Karpas-422 (cell line): ENCODE data around the gene NTRK3. TPM values are rescaled to one million over a fixed set of nuclear protein-coding genes. Genes with fewer than 3 reads are reported as not detected.
A peak's percentile ranks its signal among the peaks of the same experiment; 100 is the strongest.

ENCODE experiments used
- DNase-seq: peaks from one replicate; pipeline ENCODE4 v3.0.0-alpha.2; 2015
- H2AFZ ChIP-seq: fragments of 200-600 bp; sonication (generic); 2 replicates; pipeline ENCODE4 v1.6.1; 2014; ENCODE audit warnings: antibody characterized with exemption, low read length, mixed read lengths
- H3K27ac ChIP-seq: fragments of 200-600 bp; sonication (generic); 2 replicates; pipeline ENCODE4 v1.5.1; 2014; ENCODE audit warnings: mild to moderate bottlenecking, low read length, moderate library complexity
- H3K27me3 ChIP-seq: fragments of 200-600 bp; sonication (generic); 2 replicates; pipeline ENCODE4 v1.6.1; 2014; ENCODE audit warnings: low read length, mixed read lengths
- H3K36me3 ChIP-seq: fragments of 200-600 bp; sonication (generic); 2 replicates; pipeline ENCODE4 v1.6.1; 2014; ENCODE audit warnings: low read length, mixed read lengths; ENCODE audit not compliant: insufficient read depth
- H3K4me1 ChIP-seq: fragments of 200-600 bp; sonication (generic); 2 replicates; pipeline ENCODE4 v1.6.1; 2014; ENCODE audit warnings: mild to moderate bottlenecking, low read length, mixed read lengths
- H3K4me2 ChIP-seq: fragments of 200-600 bp; sonication (generic); 2 replicates; pipeline ENCODE4 v1.6.1; 2014; ENCODE audit warnings: low read length, low read depth, mild to moderate bottlenecking; ENCODE audit not compliant: poor library complexity, severe bottlenecking
- H3K4me3 ChIP-seq: fragments of 200-600 bp; sonication (generic); 2 replicates; pipeline ENCODE4 v1.5.1; 2014; ENCODE audit warnings: mild to moderate bottlenecking, antibody characterized with exemption, low read length, mixed read lengths
- H3K79me2 ChIP-seq: fragments of 200-600 bp; sonication (generic); 2 replicates; pipeline ENCODE4 v1.6.1; 2014; ENCODE audit warnings: mild to moderate bottlenecking, low read length, mixed read lengths
- H3K9ac ChIP-seq: fragments of 200-600 bp; sonication (generic); 2 replicates; pipeline ENCODE4 v1.6.0; 2014; ENCODE audit warnings: low read length
- H3K9me2 ChIP-seq: fragments of 200-600 bp; sonication (generic), shearing (Covaris generic); replicated peaks from 2 replicates; pipeline ENCODE4 v1.6.0; 2014; ENCODE audit warnings: mild to moderate bottlenecking, low read length, moderate library complexity; ENCODE audit not compliant: insufficient read depth
- H3K9me3 ChIP-seq: fragments of 300-700, 200-600 bp; sonication (generic); 2 replicates; pipeline ENCODE4 v1.6.1; 2014; ENCODE audit warnings: low read length, mixed read lengths
- H4K20me1 ChIP-seq: fragments of 200-600 bp; sonication (generic); 2 replicates; pipeline ENCODE4 v1.6.1; 2014; ENCODE audit warnings: mild to moderate bottlenecking, antibody characterized with exemption, low read length, low read depth; ENCODE audit not compliant: insufficient read depth
- total RNA-seq: library from RNA; depleted of rRNA; stranded (reverse); fragments of >200 nt; shearing (Covaris generic); gene quantifications from 2 replicates; pipeline ENCODE4 v1.2.3, GENCODE V29; 2014; ENCODE audit warnings: low replicate concordance

NTRK3 gene
- total RNA-seq, 1 experiment from 2014 or later: 0.11 TPM

DNA sequence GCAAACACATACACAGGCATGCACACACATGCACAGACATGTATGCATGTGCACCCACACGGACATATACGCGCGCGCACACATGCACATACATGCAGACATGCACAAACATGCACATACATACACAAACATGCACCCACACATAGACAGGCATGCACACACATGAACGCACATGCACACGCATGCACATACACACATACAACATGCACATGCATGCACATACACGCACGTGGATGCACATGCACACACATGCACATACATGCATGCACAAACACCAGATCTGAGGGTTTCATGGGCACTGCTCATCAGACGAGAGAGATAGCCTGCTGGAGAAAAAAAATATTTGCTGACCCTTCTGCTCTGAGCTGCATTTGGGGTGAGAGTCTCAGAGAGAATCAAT lies 31.7 kb upstream of the NTRK3 start:
- Histone ChIP-seq H3K4me1 (no peaks in the 10 kb centered on the region), H3K27ac (no peak overlapping the region), H4K20me1 (no peaks in the 10 kb centered on the region), H3K9me2 (no peaks in the 10 kb centered on the region), H3K9me3 (no peaks in the 10 kb centered on the region), H2AFZ (no peak overlapping the region), H3K4me2 (no peak overlapping the region), H3K9ac (no peak overlapping the region), H3K79me2 (no peaks in the 10 kb centered on the region), H3K36me3 (no peaks in the 10 kb centered on the region), H3K4me3 (no peak overlapping the region), H3K27me3 (no peaks in the 10 kb centered on the region)
- DNase-seq: no peak

DNA sequence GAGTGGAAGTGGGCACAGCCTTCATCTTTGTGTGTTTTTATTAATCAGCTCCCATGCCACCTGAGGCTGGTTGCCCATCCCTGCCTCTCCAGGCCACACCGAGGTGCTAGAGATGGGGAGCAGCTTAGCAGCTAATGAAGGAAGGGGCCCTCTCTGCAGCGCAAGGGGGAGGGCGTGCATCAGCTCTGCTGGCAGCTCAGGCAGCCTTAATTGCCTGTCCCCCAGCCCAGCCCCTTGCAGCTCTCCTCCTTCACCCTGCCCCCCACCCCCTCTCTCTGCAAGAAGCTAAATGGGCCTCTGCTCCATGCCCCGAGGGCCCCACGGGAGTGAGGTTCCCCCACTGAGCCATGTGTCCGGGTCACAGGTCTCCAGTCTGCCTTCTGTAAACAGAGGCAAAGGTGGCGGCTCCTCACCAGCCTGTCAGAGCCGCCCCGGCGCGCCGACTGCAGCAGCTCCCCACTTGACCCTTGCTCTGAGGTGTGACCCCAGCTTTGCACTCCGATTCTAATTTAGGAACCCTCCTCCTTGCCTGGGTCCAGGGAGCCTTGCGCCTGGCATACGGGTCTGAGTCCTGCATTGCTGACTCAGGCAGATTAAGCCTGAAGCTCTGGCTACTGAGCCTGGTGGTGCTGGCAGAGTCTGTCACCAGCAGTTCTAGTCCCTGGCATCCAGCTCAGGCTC lies 27.9 kb upstream of the NTRK3 start:
- Histone ChIP-seq H3K4me1 (no peaks in the 10 kb centered on the region), H3K36me3 (no peaks in the 10 kb centered on the region), H3K79me2 (no peaks in the 10 kb centered on the region), H3K27ac (no peak overlapping the region), H3K4me3 (no peak overlapping the region), H3K27me3 (no peaks in the 10 kb centered on the region), H3K4me2 (no peak overlapping the region), H3K9ac (no peak overlapping the region), H4K20me1 (no peaks in the 10 kb centered on the region), H3K9me3 (no peaks in the 10 kb centered on the region), H3K9me2 (no peaks in the 10 kb centered on the region), H2AFZ (no peak overlapping the region)
- no peak for DNase-seq

DNA sequence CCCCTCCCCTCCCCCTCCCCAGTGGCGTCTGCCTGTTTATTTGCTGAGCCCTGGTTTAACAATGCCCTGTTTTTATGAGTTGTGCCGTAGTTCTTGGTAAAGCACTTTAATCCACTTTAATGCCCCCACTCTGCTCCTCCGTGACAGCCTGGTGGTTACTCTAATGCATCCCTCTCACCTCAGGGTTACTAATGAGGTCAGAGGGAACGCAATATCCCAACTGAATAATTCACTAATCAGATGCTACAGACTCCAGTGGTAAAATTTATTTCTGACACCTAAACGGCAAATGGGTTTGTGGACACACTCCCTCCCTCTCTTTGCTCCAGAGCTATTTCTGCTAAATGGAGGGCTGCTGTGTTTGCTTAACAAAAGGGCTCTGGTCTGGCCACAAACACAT lies 26.1 kb upstream of the NTRK3 start:
- Histone ChIP-seq H3K36me3 (no peaks in the 10 kb centered on the region), H3K27ac (no peak overlapping the region), H3K9ac (no peak overlapping the region), H3K27me3 (no peaks in the 10 kb centered on the region), H4K20me1 (no peaks in the 10 kb centered on the region), H3K4me1 (no peaks in the 10 kb centered on the region), H2AFZ (no peak overlapping the region), H3K4me3 (no peak overlapping the region), H3K9me2 (no peaks in the 10 kb centered on the region), H3K4me2 (no peak overlapping the region), H3K9me3 (no peaks in the 10 kb centered on the region), H3K79me2 (no peaks in the 10 kb centered on the region)
- no peak for DNase-seq

DNA sequence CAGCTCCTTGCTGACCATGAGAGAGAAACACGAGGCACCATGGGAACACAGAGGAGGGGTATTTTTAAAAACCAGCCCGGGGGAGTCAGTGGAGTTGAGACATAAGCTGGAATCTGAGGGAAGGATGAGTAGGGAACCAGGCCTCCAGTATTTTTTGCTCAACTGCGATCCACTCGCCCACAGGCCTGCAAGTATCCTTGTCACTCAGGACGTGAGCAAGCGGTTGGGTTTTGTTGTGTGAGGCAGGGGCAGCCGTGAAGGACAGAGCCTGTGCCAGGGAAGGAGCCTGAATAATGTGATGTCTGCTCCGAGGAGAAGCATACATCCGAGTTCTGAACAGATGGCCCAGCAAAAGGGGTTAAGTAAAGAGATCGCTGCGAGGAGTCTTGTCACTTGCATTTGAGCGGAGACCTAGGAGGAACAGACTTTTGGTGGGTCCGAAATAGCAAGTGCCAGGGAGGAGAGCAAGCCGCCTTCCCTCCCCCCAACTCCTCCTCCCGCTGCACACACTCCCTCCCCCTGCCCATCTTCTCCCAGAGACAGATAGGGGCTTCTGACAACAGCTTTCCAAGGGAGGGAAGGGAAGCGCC lies 20.4 kb upstream of the NTRK3 start:
- Histone ChIP-seq H3K4me2 (no peak overlapping the region), H3K4me1 (no peaks in the 10 kb centered on the region), H3K79me2 (no peaks in the 10 kb centered on the region), H3K9me3 (no peaks in the 10 kb centered on the region), H3K4me3 (no peak overlapping the region), H2AFZ (no peak overlapping the region), H3K9ac (no peak overlapping the region), H3K27me3 (no peaks in the 10 kb centered on the region), H3K27ac (no peak overlapping the region), H3K36me3 (no peaks in the 10 kb centered on the region), H3K9me2 (no peaks in the 10 kb centered on the region), H4K20me1 (no peaks in the 10 kb centered on the region)
- DNase-seq: no peak

DNA sequence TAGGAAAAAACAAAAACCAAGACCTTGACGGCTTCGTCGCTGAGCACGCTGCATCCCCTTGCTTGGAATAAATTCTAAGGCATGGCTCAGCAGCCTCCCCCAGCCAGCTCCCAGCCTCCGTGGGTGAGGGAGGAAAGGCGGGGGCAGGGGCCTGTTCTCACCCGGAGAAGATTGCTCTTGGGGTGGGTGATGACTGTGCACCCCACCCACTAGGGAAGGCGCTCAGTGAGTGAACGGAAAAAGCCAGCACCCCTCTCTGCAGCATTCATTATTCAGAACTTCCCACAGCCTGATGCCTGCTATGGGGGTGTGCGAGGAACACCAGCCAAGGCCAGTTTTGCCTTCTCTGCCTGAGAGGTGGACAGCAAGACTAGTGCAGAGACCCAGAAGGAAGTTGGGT lies 19.3 kb upstream of the NTRK3 start:
- Histone ChIP-seq H4K20me1 (no peaks in the 10 kb centered on the region), H3K9me2 (no peaks in the 10 kb centered on the region), H3K27me3 (no peaks in the 10 kb centered on the region), H3K79me2 (no peaks in the 10 kb centered on the region), H2AFZ (no peak overlapping the region), H3K36me3 (no peaks in the 10 kb centered on the region), H3K4me1 (no peaks in the 10 kb centered on the region), H3K9ac (no peak overlapping the region), H3K9me3 (no peaks in the 10 kb centered on the region), H3K27ac (no peak overlapping the region), H3K4me2 (no peak overlapping the region), H3K4me3 (no peak overlapping the region)
- DNase-seq: no peak

DNA sequence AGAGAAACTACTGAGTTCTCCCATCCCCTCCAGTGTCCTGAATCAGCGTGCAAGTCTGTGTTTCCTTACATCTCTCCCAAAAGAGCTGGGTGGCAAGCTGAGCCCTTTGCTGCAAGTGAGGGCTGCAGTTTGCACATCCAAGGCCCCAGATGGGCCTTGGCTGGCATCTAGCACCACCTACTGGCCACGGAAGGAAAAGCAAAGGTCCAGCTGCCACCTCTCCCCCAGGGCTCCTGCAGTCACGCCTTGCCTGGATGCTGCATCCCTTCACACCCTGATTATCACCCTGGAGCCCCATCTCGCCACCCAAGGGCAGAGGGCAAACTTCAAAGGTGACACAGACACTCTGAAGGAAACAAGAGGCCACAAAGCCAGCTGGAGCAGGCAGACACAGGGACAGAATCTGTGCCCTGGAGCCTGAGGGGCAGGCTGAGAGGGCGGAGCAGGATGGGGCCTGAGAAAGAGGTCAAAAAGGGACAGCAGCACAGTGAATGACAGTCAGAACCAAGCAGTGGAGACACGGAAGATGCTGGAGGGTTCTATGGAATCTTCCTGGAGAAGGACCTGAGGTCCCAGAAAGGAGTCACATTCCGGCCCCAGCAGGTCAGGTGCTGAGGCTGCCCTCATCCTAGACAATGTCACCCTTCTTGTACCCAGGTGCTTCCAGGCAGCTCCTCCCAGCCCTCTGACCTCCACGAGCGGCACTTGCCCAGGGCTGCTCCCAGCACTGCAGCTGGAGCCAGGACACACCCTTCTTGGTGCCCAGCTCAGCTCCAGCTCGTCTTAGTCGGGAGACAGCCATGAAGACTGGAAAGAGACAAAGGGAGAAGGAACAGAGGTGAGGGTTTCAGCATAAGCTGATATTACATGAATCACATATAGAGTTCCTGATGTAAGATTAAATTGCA lies 18.3 kb upstream of the NTRK3 start:
- Histone ChIP-seq H3K4me3 (no peak overlapping the region), H3K9ac (no peak overlapping the region), H3K9me3 (no peaks in the 10 kb centered on the region), H3K36me3 (no peaks in the 10 kb centered on the region), H3K4me1 (no peaks in the 10 kb centered on the region), H3K79me2 (no peaks in the 10 kb centered on the region), H3K27ac (no peak overlapping the region), H4K20me1 (no peaks in the 10 kb centered on the region), H2AFZ (no peak overlapping the region), H3K27me3 (no peaks in the 10 kb centered on the region), H3K9me2 (no peaks in the 10 kb centered on the region), H3K4me2 (no peak overlapping the region)
- DNase-seq: peak; percentile 89

DNA sequence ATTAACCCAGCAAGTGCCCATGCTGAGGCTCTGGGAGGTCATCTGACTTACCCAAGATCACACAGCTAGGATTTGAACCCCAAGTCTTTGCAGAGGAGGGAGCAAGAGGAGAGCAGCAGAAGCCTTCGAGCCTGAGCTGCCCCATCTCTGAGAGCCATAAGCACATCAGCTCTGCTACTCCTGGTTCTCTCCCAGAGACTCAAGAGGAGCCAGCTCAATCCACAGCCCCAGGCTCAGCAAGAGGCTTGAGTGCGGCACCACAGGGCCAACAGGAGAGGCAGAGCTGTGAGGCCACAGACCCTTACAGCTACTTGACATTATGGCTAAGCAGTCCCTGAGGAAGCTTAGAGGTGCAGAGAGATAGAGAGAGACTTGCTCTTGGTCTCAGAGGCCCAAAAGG lies 15.9 kb upstream of the NTRK3 start:
- Histone ChIP-seq H3K27me3 (no peaks in the 10 kb centered on the region), H3K9me3 (no peaks in the 10 kb centered on the region), H2AFZ (no peak overlapping the region), H3K4me2 (no peak overlapping the region), H4K20me1 (no peaks in the 10 kb centered on the region), H3K79me2 (no peaks in the 10 kb centered on the region), H3K9me2 (no peaks in the 10 kb centered on the region), H3K36me3 (no peaks in the 10 kb centered on the region), H3K9ac (no peak overlapping the region), H3K4me3 (no peak overlapping the region), H3K4me1 (no peaks in the 10 kb centered on the region), H3K27ac (no peak overlapping the region)
- no peak for DNase-seq

DNA sequence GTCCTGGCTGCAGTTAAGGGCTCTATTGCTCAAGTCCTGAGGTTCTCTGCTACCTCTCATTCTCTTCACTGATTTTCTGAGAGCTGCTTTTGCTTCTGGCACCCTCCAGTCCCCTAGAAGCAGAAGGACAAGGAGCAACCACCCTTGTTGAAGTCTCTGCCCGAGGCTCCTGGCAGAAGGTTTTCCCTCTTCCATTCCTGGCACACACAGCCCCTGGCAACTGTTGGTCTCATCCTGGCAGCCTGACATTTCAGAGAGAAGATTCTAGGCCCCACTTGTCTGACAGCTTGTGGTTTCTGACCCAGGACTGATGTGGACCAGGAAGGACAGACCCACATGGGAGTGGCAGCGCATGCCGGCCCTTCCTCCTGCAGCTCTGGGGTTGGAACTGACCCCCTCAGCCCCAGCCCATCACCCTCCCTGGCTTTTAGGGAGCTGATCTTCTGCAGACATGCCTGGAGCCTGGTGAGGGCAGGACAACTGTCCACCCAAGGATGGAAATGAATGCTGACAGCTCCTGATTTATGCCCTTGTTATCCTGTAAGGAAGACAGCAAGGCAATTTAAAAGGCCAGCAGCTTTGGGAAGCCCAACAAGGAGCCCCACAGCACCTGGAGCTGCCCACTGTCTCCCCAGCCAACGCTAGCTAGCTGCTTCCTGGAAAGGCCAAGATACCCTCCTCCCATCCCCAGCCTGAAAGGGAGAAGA lies 13.0 kb upstream of the NTRK3 start:
- DNase-seq: no peak
- Histone ChIP-seq H3K9ac (no peak overlapping the region), H3K27ac (no peak overlapping the region), H3K27me3 (no peaks in the 10 kb centered on the region), H3K4me3 (no peak overlapping the region), H2AFZ (no peak overlapping the region), H4K20me1 (no peaks in the 10 kb centered on the region), H3K4me1 (no peaks in the 10 kb centered on the region), H3K9me2 (no peaks in the 10 kb centered on the region), H3K36me3 (no peaks in the 10 kb centered on the region), H3K9me3 (no peaks in the 10 kb centered on the region), H3K4me2 (no peak overlapping the region), H3K79me2 (no peaks in the 10 kb centered on the region)
